ENCODE data around the gene REM1.
"Not testable (repeated sequence)": the region's sequence is repeated elsewhere in the genome, so short reads cannot be mapped to it uniquely, and the experiment has no call there.

Gene REM1

DNA sequence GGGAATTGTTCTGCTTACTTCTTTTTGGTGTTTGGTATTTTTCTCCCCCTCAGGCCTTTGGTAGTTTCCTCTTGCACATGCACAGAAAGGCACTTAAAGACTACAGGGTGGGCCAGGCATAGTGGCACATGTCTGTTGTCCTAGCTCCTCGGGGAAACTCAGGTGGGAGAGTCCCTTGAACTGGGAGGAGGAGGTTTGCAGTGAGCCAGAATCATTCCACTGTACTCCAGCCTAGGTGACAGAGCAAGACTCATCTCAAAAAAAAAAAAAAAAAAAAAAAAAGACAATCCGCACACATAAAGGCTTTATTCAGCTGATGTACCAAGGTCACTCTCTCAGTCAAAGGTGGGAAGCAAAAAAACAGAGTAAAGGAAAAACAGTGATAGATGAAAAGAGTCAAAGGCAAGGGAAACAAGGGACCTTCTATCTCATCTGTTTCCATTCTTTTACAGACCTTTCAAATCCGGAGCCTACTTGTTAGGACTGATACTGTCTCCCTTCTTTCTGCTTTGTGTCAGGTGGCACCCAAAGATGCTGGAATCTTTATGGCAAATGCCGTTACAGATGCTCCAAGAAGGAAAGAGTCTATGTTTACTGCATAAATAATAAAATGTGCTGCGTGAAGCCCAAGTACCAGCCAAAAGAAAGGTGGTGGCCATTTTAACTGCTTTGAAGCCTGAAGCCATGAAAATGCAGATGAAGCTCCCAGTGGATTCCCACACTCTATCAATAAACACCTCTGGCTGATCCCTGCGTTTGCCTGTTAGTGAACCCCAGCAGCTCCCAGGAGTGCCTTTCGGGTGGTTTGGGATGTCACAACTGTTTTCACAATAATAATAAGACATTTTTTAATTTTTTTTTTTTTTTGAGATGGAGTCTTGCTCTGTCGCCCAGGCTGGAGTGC is 25.3 kb upstream of the REM1 start:
- H3K4me3 ChIP-seq (ENCODE audit: low read length) = no peak overlapping the region
- TF ChIP-seq, protein P1, sequence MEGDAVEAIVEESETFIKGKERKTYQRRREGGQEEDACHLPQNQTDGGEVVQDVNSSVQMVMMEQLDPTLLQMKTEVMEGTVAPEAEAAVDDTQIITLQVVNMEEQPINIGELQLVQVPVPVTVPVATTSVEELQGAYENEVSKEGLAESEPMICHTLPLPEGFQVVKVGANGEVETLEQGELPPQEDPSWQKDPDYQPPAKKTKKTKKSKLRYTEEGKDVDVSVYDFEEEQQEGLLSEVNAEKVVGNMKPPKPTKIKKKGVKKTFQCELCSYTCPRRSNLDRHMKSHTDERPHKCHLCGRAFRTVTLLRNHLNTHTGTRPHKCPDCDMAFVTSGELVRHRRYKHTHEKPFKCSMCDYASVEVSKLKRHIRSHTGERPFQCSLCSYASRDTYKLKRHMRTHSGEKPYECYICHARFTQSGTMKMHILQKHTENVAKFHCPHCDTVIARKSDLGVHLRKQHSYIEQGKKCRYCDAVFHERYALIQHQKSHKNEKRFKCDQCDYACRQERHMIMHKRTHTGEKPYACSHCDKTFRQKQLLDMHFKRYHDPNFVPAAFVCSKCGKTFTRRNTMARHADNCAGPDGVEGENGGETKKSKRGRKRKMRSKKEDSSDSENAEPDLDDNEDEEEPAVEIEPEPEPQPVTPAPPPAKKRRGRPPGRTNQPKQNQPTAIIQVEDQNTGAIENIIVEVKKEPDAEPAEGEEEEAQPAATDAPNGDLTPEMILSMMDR (IDR thresholded peaks at IDR 0.05; ENCODE audit: insufficient read depth, low read depth, low read length, missing control alignments) = no peak
- DNase-seq (ENCODE audit: low read depth) = no peak

DNA sequence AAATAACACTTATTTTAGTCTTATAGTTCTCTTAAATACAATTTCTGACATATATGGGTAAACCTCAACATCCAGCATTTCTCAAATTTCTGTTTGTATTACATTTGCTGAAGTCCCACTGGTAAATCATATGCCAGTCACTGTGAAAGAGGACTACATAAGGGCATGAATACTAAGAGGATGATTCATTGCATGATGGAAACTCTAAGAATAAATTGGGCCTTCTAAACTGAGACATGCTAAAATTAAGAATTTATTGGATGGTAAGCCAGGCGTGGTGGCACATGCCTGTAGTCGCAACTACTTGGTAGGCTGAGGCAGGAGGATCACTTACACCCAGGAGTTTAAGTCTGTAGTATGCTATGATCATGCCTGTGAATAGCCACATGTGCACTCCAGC is 22.5 kb upstream of the REM1 start:
- no peak for DNase-seq (ENCODE audit: low read depth)
- no peak overlapping the region for H3K4me3 ChIP-seq (ENCODE audit: low read length)
- TF ChIP-seq, protein P1 (IDR thresholded peaks at IDR 0.05; ENCODE audit: insufficient read depth, low read depth, low read length, missing control alignments) = no peak

DNA sequence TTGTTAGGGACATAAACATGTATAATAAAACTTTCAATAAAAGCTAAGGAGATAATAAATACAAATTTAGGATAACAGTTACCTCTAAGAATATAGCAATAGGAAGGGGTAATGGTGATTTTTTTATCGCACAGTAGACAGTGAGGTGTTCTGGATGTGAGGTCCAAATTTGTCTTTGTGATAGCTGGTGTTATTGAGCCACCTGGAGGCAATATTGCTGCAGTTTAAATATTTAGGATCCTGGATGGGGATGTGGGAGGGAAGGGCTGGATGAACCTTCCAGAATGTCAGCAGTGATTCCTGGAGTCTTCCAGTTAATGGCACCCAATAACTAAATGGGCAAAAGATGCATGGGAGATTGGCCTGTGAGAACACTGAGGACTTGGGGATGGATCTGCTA is 20.7 kb upstream of the REM1 start:
- TF ChIP-seq, protein P1 (IDR thresholded peaks at IDR 0.05; ENCODE audit: insufficient read depth, low read depth, low read length, missing control alignments) = no peak
- H3K4me3 ChIP-seq (ENCODE audit: low read length) = no peak overlapping the region
- no peak for DNase-seq (ENCODE audit: low read depth)

DNA sequence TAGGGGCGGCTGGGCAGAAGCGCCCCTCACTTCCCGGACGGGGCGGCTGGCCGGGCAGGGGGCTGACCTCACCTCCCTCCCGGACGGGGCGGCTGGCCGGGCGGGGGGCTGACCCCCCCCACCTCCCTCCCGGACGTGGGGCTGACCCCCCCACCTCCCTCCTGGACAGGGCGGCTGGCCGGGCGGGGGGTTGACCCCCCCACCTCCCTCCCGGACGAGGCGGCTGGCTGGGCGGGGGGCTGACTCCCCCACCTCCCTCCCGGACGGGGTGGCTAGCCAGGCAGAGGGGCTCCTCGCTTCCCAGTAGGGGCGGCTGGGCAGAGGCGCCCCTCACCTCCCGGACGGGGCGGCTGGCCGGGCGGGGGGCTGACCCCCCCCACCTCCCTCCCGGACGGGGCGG is 4.1 kb upstream of the REM1 start:
- DNase-seq (ENCODE audit: low read depth); H3K4me3 ChIP-seq (ENCODE audit: low read length): not testable (repeated sequence)

DNA sequence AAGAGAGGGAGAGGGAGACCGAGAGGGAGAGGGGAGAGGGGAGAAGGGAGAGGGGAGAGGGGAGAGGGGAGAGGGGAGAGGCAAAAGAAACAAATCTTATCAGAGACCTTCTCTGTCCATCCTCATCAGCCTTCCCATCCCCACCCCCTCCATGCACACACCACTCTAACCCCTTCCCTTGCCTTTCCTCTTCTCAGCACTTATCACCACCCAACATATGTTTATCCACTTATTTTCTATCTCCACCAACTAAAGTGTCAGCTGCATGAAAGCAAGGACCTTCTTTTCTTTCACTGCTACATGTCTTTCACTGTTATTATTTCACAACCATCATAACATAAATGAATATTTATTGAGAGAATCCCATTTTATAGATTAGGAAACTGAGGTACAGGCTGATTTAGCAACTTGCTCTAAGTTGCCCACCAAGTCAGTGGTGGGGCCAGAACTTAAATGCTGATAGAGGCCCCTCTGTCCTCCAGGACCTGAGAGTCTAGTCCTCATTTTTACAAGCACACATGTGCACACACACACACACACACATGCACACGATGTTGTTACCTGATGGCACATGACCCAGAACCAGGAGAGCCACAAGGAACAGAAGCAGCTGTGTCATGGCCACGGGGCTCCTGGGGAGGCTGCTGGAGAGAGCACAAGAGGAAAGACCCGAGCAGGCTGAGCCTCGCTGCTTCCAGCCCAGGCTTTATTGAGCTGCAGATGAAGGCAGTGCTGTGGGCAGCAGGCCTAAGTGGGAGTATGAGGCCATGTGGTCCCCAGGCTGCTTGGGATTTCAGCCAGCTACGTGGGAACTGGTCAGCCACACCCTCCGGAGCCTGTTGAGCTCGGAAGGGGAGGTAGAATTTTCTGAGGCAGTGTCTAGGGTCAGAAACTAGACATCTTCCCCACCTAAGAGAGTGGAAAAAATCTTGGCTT is 2.4 kb upstream of the REM1 start:
- no peak overlapping the region for H3K4me3 ChIP-seq (ENCODE audit: low read length)
- TF ChIP-seq, protein P1 (IDR thresholded peaks at IDR 0.05; ENCODE audit: insufficient read depth, low read depth, low read length, missing control alignments) = no peak
- DNase-seq (ENCODE audit: low read depth) = no peak

DNA sequence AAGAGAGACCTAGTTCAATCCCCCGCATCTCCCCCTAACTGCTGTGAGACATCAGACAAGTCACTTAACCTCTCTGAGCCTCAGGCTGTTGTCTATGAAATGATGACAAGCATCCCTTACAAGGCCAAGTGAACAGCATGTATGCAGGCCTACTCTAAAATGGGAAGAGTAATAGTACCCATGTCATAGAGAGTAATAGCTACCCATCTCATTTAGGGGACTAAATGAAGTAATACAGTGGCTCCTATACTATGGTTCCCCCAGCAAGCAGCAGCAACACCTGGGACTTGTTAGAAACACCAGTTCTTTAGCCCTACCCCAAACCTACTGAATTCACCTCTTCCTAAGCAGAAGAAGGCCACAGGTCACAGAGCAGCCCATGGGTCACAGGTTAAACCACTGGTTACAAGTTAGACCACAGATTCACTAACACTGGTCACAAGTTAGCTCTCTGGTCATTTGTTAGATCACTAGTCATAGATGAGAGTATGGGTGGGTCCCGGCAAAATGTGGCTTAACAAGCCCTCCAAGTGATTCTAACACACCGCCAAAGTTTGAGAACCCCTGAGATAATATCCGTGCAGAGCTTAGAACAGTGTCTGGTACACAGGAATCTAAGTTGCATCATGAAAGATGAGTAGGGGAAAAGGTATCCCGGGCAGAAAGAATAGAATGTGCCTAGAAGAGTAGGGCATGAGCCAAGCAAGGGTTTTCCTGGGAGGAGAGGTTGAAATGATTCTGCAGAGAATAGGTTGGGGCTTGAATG is 1.6 kb upstream of the REM1 start:
- no peak for DNase-seq (ENCODE audit: low read depth)
- no peak overlapping the region for H3K4me3 ChIP-seq (ENCODE audit: low read length)
- TF ChIP-seq, protein P1 (IDR thresholded peaks at IDR 0.05; ENCODE audit: insufficient read depth, low read depth, low read length, missing control alignments) = no peak

DNA sequence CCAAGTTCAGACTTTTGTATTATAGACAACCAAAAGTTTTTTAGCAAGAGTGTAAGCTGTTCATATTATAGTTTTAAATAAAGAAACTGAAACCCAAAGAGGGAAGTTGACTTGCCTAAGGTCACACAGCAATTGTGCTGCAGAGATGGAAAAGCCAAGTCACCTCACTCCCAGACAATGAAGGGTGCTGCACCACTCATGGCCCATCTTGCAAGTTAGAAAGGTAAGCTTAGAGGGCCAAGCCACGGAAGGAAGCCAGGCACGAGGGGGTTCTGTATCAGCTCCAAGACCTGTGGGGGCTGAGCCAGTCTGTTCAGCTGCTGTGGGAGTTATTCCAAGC is 1.0 kb upstream of the REM1 start:
- TF ChIP-seq, protein P1 (IDR thresholded peaks at IDR 0.05; ENCODE audit: insufficient read depth, low read depth, low read length, missing control alignments) = no peak
- no peak overlapping the region for H3K4me3 ChIP-seq (ENCODE audit: low read length)
- no peak for DNase-seq (ENCODE audit: low read depth)

Measured in epithelial cell of esophagus (primary cell).